Thyroid gland (tissue), 4 donors: ENCODE measurements around the gene GRM8. TPM values are rescaled to one million over a fixed set of nuclear protein-coding genes. Genes with fewer than 3 reads are reported as not detected.

ENCODE experiments used
- DNase-seq, 2 donors: peaks; one replicate each; pipeline ENCODE4 v3.0.0-alpha.2; 2019
- H3K27ac ChIP-seq, 3 donors: fragments of 200-600 bp; sonication (generic); 1 replicate in 2 of 3; 2 replicates in 1 of 3; pipeline ENCODE4 v1.5.1; 2016 to 2019; ENCODE audit warnings: mild to moderate bottlenecking in 1 of 3, moderate library complexity in 1 of 3
- H3K27me3 ChIP-seq: fragments of 200-600 bp; sonication (generic); one replicate; pipeline ENCODE4 v1.5.1; 2019
- H3K36me3 ChIP-seq, 2 donors: fragments of 200-600 bp; sonication (generic); one replicate each; pipeline ENCODE4 v1.5.1; 2016 to 2019
- H3K4me1 ChIP-seq, 2 donors: fragments of 200-600 bp; sonication (generic); one replicate each; pipeline ENCODE4 v1.5.1; 2017 to 2019
- H3K4me3 ChIP-seq, 3 donors: fragments of 200-600 bp; sonication (generic); replicated peaks in 1 of 3; 1 replicate in 2 of 3; 2 replicates in 1 of 3; pipeline ENCODE4 v1.5.1; 2016; ENCODE audit warnings: mild to moderate bottlenecking in 1 of 3
- H3K9me3 ChIP-seq: fragments of 200-600 bp; sonication (generic); one replicate; pipeline ENCODE4 v1.5.1; 2017
- CTCF ChIP-seq, 6 experiments: fragments of 200-600 bp in 3 of 6; fragments of 450-650 bp in 3 of 6; sonication (generic) in 3 of 6; IDR thresholded peaks; one replicate each; pipeline ENCODE4 v1.5.1; 2016 to 2019; ENCODE audit warnings: antibody characterized with exemption in 6 of 6, mild to moderate bottlenecking in 2 of 6, inconsistent platforms in 1 of 6, moderate library complexity in 1 of 6
- POLR2A ChIP-seq, 2 donors: fragments of 450-650 bp; IDR thresholded peaks; one replicate each; pipeline ENCODE4 v1.6.1; 2017; ENCODE audit warnings: antibody characterized with exemption in 2 of 2, mild to moderate bottlenecking in 2 of 2, moderate library complexity in 1 of 2
- WGBS, 2 donors: methylation state at CpG; one replicate each; pipeline ENCODE4 v1.1.5; 2017; 5-methylcytosine and 5-hydroxymethylcytosine counted together
- intact Hi-C: fragments of 100-400 bp; cut with DNase I; formaldehyde crosslinking; loops from one replicate; pipeline ENCODE4 v1.15.1; 2023
- total RNA-seq, 4 donors: library from RNA; depleted of rRNA; stranded (reverse); fragments of >200 nt; gene quantifications; one replicate each; pipeline ENCODE4 v1.2.3, GENCODE V29; 2016

GRM8 gene
- total RNA-seq, 4 donors from 2014 or later = 0.54 to 9.5 (median 4.8) TPM

- intact Hi-C loops = no loop called here
- H3K4me1 ChIP-seq = peaks cover 6 to 13% of the 10 kb centered on the region in 2 donors
- 71 to 80% methylated on average over 2 of the region's 2 CpGs for WGBS, 2 donors
- no peak overlapping the region for H3K27ac ChIP-seq
- no peak for DNase-seq
- TF ChIP-seq POLR2A (IDR thresholded peaks at IDR 0.05) = no peak
- TF ChIP-seq CTCF (IDR thresholded peaks at IDR 0.05) = no peak
- no peaks in the 10 kb centered on the region for H3K9me3 ChIP-seq
- no peaks in the 10 kb centered on the region for H3K36me3 ChIP-seq
- H3K27me3 ChIP-seq = no peaks in the 10 kb centered on the region
- no peak overlapping the region for H3K4me3 ChIP-seq
Measured at GRCh38 chr7:126493801-126494200, 758.9 kb downstream of the GRM8 start.

- no peak for TF ChIP-seq POLR2A (IDR thresholded peaks at IDR 0.05)
- no peak for TF ChIP-seq CTCF (IDR thresholded peaks at IDR 0.05)
Measured at GRCh38 chr7:126489874-126490273, 762.9 kb downstream of the GRM8 start.

GRCh38 chr7:126487728-126488442, 764.9 kb downstream of the GRM8 start:
- intact Hi-C loops = no loop called here
- H3K27me3 ChIP-seq = no peaks in the 10 kb centered on the region
- no peak for TF ChIP-seq POLR2A (IDR thresholded peaks at IDR 0.05)
- TF ChIP-seq CTCF (IDR thresholded peaks at IDR 0.05) = no peak
- no peak overlapping the region for H3K4me3 ChIP-seq
- H3K9me3 ChIP-seq = no peaks in the 10 kb centered on the region
- no peak overlapping the region for H3K27ac ChIP-seq
- DNase-seq = no peak
- WGBS, 2 donors = 79 to 88% methylated on average over 4 of the region's 4 CpGs
- H3K36me3 ChIP-seq = no peaks in the 10 kb centered on the region
- no peaks in the 10 kb centered on the region for H3K4me1 ChIP-seq

More at GRCh38 chr7:126489874-126490273, 762.9 kb downstream of the GRM8 start:
- Histone ChIP-seq H3K9me3 (no peaks in the 10 kb centered on the region), H3K27ac (no peak overlapping the region), H3K36me3 (no peaks in the 10 kb centered on the region), H3K4me1 (peaks cover under 1 to 5% of the 10 kb centered on the region in 2 donors), H3K27me3 (no peaks in the 10 kb centered on the region), H3K4me3 (no peak overlapping the region)
- intact Hi-C loops = no loop called here
- WGBS, 2 donors = 89 to 96% methylated on average over 2 of the region's 2 CpGs
- DNase-seq = no peak

GRCh38 chr7:126486806-126487205, 765.9 kb downstream of the GRM8 start:
- TF ChIP-seq CTCF (IDR thresholded peaks at IDR 0.05) (no peak), POLR2A (IDR thresholded peaks at IDR 0.05) (no peak)
- H3K27ac ChIP-seq = no peak overlapping the region
- H3K9me3 ChIP-seq = no peaks in the 10 kb centered on the region
- no peak for DNase-seq
- H3K4me3 ChIP-seq = no peak overlapping the region
- no peaks in the 10 kb centered on the region for H3K36me3 ChIP-seq
- intact Hi-C loops = no loop called here
- no peaks in the 10 kb centered on the region for H3K27me3 ChIP-seq
- no peaks in the 10 kb centered on the region for H3K4me1 ChIP-seq

- Histone ChIP-seq H3K36me3 (no peaks in the 10 kb centered on the region), H3K9me3 (no peaks in the 10 kb centered on the region), H3K4me3 (no peak overlapping the region), H3K27me3 (no peaks in the 10 kb centered on the region), H3K27ac (no peak overlapping the region), H3K4me1 (no peaks in the 10 kb centered on the region)
- intact Hi-C loops = no loop called here
- DNase-seq = no peak
- WGBS, 2 donors = 72 to 86% methylated on average over 4 of the region's 4 CpGs
- TF ChIP-seq CTCF (IDR thresholded peaks at IDR 0.05) (no peak), POLR2A (IDR thresholded peaks at IDR 0.05) (no peak)
Measured at GRCh38 chr7:126485791-126486190, 767.0 kb downstream of the GRM8 start.
